Fibroblast of the conjunctiva (primary cell): Measurements from ENCODE around the gene HS3ST6.
A peak's percentile ranks its signal among the peaks of the same experiment; 100 is the strongest.
"Not testable (repeated sequence)": the region's sequence is repeated elsewhere in the genome, so short reads cannot be mapped to it uniquely, and the experiment has no call there.

Source experiments
- DNase-seq: peaks from one replicate; pipeline ENCODE4 v3.0.0-alpha.2; 2010; ENCODE audit warnings: low read depth

Gene HS3ST6

GRCh38 chr16:1918351-1919326, at the start of gene HS3ST6:
Gene HS3ST6, minus strand, starts transcription at chr16:1918415. Its CDS starts 92 bp downstream, at chr16:1918323.
- no peak for DNase-seq

- no peak for DNase-seq
Observed at GRCh38 chr16:1966460-1966859, 48.2 kb upstream of the HS3ST6 start, which contains the start of gene RNF151. Gene RNF151, plus strand, starts transcription at chr16:1966856. Its CDS starts 26 bp downstream, at chr16:1966882.

GRCh38 chr16:1965396-1966001, 47.3 kb upstream of the HS3ST6 start:
- DNase-seq = no peak

GRCh38 chr16:1964506-1965395, 46.5 kb upstream of the HS3ST6 start, which contains the start of gene RPS2:
Gene RPS2, minus strand, starts transcription at chr16:1964826. Its CDS starts 201 bp downstream, at chr16:1964625.
- peak; percentile 99 for DNase-seq

GRCh38 chr16:1963806-1964505, 45.7 kb upstream of the HS3ST6 start:
- no peak for DNase-seq

- DNase-seq = not testable (repeated sequence)
Observed at GRCh38 chr16:1962161-1963153, 44.2 kb upstream of the HS3ST6 start.

GRCh38 chr16:1961651-1962067, 43.4 kb upstream of the HS3ST6 start:
- DNase-seq = no peak

GRCh38 chr16:1960665-1961630, 42.7 kb upstream of the HS3ST6 start:
- DNase-seq = no peak

GRCh38 chr16:1959269-1960039, 41.2 kb upstream of the HS3ST6 start, which contains the start of gene NDUFB10:
Gene NDUFB10, plus strand, starts transcription at chr16:1959538. Its CDS starts 87 bp downstream, at chr16:1959625.
- peak; percentile 81 for DNase-seq

- DNase-seq = no peak
Observed at GRCh38 chr16:1958715-1959268, 40.6 kb upstream of the HS3ST6 start.

- not testable (repeated sequence) for DNase-seq
Observed at GRCh38 chr16:1958143-1958491, 39.9 kb upstream of the HS3ST6 start.

- not testable (repeated sequence) for DNase-seq
Observed at GRCh38 chr16:1957434-1958142, 39.4 kb upstream of the HS3ST6 start.

- no peak for DNase-seq
Observed at GRCh38 chr16:1953734-1954133, 35.5 kb upstream of the HS3ST6 start.

GRCh38 chr16:1950559-1950958, 32.3 kb upstream of the HS3ST6 start:
- DNase-seq = no peak

- no peak for DNase-seq
Observed at GRCh38 chr16:1950047-1950446, 31.8 kb upstream of the HS3ST6 start.

- DNase-seq = no peak
Observed at GRCh38 chr16:1949507-1949906, 31.3 kb upstream of the HS3ST6 start.

- DNase-seq = no peak
Observed at GRCh38 chr16:1947369-1947670, 29.1 kb upstream of the HS3ST6 start.
